Effector memory CD8-positive, alpha-beta T cell (primary cell): ENCODE measurements around the gene STARD13.
"Not testable (repeated sequence)": the region's sequence is repeated elsewhere in the genome, so short reads cannot be mapped to it uniquely, and the experiment has no call there.

Source experiments
- ATAC-seq: fragments of 150-1000 bp; cut with Tn5 transposase; replicated peaks from 2 replicates; pipeline ENCODE4 v1.10.0; 2021; ENCODE audit warnings: mild to moderate bottlenecking, moderate library complexity
- DNase-seq, 3 experiments: peaks; one replicate each; pipeline ENCODE4 v3.0.0; 2021
- H3K27ac Mint-ChIP-seq, 2 donors: one replicate each; pipeline ENCODE4 v1.8.0; 2022; ENCODE audit warnings: mild to moderate bottlenecking in 2 of 2, mixed read lengths in 2 of 2, moderate library complexity in 2 of 2
- H3K27me3 Mint-ChIP-seq, 2 donors: one replicate each; pipeline ENCODE4 v1.8.0; 2022; ENCODE audit warnings: mixed read lengths in 2 of 2
- H3K36me3 Mint-ChIP-seq: one replicate; pipeline ENCODE4 v1.8.0; 2022; ENCODE audit warnings: mild to moderate bottlenecking, moderate library complexity, mixed read lengths; ENCODE audit not compliant: insufficient read depth
- H3K4me1 Mint-ChIP-seq, 2 donors: one replicate each; pipeline ENCODE4 v1.8.0; 2022; ENCODE audit warnings: low read depth in 2 of 2, mixed read lengths in 2 of 2
- H3K4me3 Mint-ChIP-seq, 2 donors: one replicate each; pipeline ENCODE4 v1.8.0; 2022; ENCODE audit warnings: mild to moderate bottlenecking in 2 of 2, mixed read lengths in 2 of 2, moderate library complexity in 2 of 2
- H3K9me3 Mint-ChIP-seq, 2 donors: one replicate each; pipeline ENCODE4 v1.8.0; 2022; ENCODE audit warnings: mixed read lengths in 2 of 2

STARD13 gene

DNA sequence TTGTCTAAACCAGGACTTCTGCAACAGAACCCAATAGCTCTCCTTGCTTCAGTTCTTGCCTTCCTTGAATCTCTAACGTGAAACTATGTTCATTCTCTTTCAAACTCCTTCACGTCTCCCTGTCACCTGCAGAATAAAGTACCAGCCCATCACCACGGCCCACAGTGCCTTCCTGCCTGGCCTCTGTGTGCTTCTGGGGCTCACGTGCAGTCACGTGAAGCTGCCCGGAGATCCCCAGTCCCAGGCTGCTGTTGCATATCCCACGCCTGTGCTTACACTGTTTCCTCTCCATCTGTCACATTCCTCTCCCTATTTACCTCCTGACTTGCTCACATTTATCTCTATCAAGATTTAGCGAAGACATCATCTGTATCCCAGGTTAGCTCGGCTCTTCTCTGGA is 102.8 kb downstream of the STARD13 start:
- H3K4me1 Mint-ChIP-seq = peaks cover 0 to 3% of the 10 kb centered on the region in 2 donors
- no peak overlapping the region for H3K27ac Mint-ChIP-seq
- DNase-seq = no peak
- H3K27me3 Mint-ChIP-seq = peaks cover 29 to 64% of the 10 kb centered on the region in 2 donors
- no peaks in the 10 kb centered on the region for H3K9me3 Mint-ChIP-seq
- H3K4me3 Mint-ChIP-seq = no peak overlapping the region
- no peak for ATAC-seq
- H3K36me3 Mint-ChIP-seq = no peaks in the 10 kb centered on the region

- ATAC-seq (no peak), DNase-seq (no peak)
- no peaks in the 10 kb centered on the region for H3K36me3 Mint-ChIP-seq
- no peak overlapping the region for H3K4me3 Mint-ChIP-seq
- no peak overlapping the region for H3K27ac Mint-ChIP-seq
- no peaks in the 10 kb centered on the region for H3K4me1 Mint-ChIP-seq
- H3K9me3 Mint-ChIP-seq = no peaks in the 10 kb centered on the region
- H3K27me3 Mint-ChIP-seq = peaks cover 29 to 62% of the 10 kb centered on the region in 2 donors
These were observed 104.3 kb downstream of the STARD13 start for GRCh38 chr13:33181264-33181663.

- Mint-ChIP-seq H3K4me3 (no peak overlapping the region), H3K36me3 (no peaks in the 10 kb centered on the region), H3K9me3 (no peaks in the 10 kb centered on the region), H3K27ac (no peak overlapping the region), H3K4me1 (no peaks in the 10 kb centered on the region), H3K27me3 (peaks cover 29 to 52% of the 10 kb centered on the region in 2 donors)
- ATAC-seq (no peak), DNase-seq (no peak)
These were observed 105.3 kb downstream of the STARD13 start for GRCh38 chr13:33180122-33180804.

- Mint-ChIP-seq H3K27me3 (peaks cover 29 to 50% of the 10 kb centered on the region in 2 donors), H3K9me3 (no peaks in the 10 kb centered on the region), H3K4me3 (no peak overlapping the region), H3K27ac (no peak overlapping the region), H3K4me1 (no peaks in the 10 kb centered on the region), H3K36me3 (no peaks in the 10 kb centered on the region)
- ATAC-seq = no peak
- DNase-seq = no peak
These were observed 106.1 kb downstream of the STARD13 start for GRCh38 chr13:33179463-33179862.

DNA sequence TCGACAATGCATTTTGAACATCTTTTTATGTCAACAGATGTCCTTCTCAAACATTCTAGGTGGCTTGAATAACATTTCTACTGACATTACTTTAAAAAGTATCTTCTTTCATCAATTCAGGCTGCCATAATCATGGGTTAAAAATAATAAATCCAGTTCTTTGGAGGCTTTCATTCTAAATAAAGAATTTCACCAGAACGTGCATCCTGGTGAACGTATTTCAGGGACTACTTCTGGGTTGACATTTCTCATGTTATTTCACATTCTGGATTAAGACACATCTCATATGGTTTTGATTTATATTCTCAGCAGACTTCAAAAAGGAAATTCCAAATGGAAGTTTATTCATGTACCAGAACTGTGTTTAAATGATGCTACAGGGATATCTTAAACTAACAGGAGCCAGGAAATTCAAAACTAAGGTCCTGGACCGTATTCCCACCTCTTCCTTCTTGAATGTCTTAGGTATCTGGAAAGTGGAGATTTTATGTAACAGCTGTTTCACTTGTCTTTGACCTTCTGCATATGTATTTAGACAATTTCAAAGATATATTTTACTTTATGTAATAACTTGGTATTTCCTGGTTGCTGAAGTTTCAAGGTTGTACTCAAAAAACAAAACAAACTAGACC is 107.2 kb downstream of the STARD13 start:
- H3K4me3 Mint-ChIP-seq = no peak overlapping the region
- no peaks in the 10 kb centered on the region for H3K36me3 Mint-ChIP-seq
- no peaks in the 10 kb centered on the region for H3K9me3 Mint-ChIP-seq
- ATAC-seq (no peak), DNase-seq (no peak)
- H3K27ac Mint-ChIP-seq = no peak overlapping the region
- peaks cover 24 to 44% of the 10 kb centered on the region in 2 donors for H3K27me3 Mint-ChIP-seq
- H3K4me1 Mint-ChIP-seq = no peaks in the 10 kb centered on the region

DNA sequence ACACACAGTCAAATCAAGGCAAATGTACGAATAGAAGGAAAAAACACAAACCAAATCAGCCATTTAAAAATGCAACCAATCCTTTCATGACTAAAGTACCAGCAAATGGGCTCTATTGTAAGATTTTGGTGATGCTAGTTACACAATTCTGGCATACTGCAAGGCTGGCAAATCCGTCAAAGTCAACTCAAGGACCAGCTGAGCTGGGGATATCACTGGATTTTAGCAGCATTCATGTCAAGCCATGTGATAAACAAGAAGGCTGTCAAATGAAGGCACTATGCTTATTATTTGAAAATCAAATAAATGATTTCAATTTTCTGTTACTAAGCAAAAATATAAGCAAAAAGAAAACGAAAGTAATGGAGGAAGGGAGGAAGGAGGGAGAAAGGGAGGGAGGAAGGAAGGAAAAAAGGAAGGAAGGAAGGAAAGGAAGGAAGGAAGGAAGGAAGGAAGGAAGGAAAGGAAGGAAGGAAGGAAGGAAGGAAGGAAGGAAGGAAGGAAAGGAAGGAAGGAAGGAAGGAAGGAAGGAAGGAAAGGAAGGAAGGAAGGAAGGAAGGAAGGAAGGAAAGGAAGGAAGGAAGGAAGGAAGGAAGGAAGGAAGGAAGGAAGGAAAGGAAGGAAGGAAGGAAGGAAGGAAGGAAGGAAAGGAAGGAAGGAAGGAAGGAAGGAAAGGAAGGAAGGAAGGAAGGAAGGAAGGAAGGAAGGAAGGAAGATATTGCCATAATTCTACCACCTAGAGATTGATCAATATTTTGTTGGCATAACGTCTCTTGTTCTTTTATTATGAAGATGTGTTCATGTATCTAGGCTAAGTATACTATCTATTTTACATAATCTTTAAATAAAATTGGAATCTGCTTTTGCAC is 108.0 kb downstream of the STARD13 start:
- DNase-seq, H3K27ac Mint-ChIP-seq, H3K36me3 Mint-ChIP-seq, ATAC-seq, H3K4me3 Mint-ChIP-seq, H3K9me3 Mint-ChIP-seq, H3K4me1 Mint-ChIP-seq: not testable (repeated sequence)
- H3K27me3 Mint-ChIP-seq = peaks cover 18 to 37% of the 10 kb centered on the region in 2 donors

GRCh38 chr13:33176526-33176925 is 109.0 kb downstream of the STARD13 start:
- peaks cover 14 to 26% of the 10 kb centered on the region in 2 donors for H3K27me3 Mint-ChIP-seq
- no peak for DNase-seq
- no peak for ATAC-seq
- no peak overlapping the region for H3K4me3 Mint-ChIP-seq
- H3K4me1 Mint-ChIP-seq = no peaks in the 10 kb centered on the region
- H3K36me3 Mint-ChIP-seq = no peaks in the 10 kb centered on the region
- H3K9me3 Mint-ChIP-seq = no peaks in the 10 kb centered on the region
- H3K27ac Mint-ChIP-seq = no peak overlapping the region

DNA sequence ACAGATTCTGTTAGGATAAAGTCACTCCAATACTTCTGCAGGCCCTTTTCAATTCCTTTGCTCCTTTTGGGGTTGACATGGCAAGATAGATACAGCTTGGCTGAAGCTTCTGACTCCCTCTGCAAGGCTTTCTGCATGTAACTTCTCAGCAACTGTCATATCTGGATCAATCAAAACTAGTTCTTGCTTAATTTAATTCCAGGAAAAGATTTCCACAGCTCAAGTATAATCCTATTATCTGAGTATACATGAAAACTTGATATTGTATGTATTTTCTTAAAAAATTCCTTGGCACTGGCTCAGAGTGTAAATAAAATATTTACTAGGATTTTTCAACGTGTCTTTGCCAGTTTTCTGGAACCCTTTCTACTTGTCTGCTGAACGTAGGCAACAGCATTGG is 109.6 kb downstream of the STARD13 start:
- Mint-ChIP-seq H3K36me3 (no peaks in the 10 kb centered on the region), H3K4me1 (no peaks in the 10 kb centered on the region), H3K27ac (no peak overlapping the region), H3K9me3 (no peaks in the 10 kb centered on the region), H3K4me3 (no peak overlapping the region), H3K27me3 (peaks cover 13 to 24% of the 10 kb centered on the region in 2 donors)
- ATAC-seq = no peak
- no peak for DNase-seq

- H3K27me3 Mint-ChIP-seq = peaks cover 2 to 15% of the 10 kb centered on the region in 2 donors
- H3K4me3 Mint-ChIP-seq = no peak overlapping the region
- no peak overlapping the region for H3K27ac Mint-ChIP-seq
- no peaks in the 10 kb centered on the region for H3K9me3 Mint-ChIP-seq
- ATAC-seq (no peak), DNase-seq (no peak)
- no peaks in the 10 kb centered on the region for H3K4me1 Mint-ChIP-seq
- no peaks in the 10 kb centered on the region for H3K36me3 Mint-ChIP-seq
These were observed 110.6 kb downstream of the STARD13 start for GRCh38 chr13:33174931-33175330.

DNA sequence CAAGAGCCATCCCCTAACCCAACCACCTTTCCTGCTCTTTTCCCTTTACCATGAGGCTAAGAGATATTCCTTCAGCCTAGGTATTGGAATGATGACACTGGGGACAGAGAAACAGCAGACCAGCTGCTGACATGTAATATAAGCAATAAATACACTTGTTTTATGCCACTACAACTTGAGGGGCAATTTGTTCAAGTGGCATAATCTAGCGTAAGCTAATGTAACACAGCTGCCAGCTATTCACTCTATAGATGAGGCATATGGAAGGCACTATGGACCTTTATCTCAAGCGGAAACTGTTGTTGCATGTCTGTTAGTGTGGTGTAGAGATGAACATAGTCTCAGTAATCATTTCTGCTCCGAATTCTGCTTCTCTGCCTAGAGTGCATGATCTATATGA is 111.1 kb downstream of the STARD13 start:
- peaks cover 0 to 15% of the 10 kb centered on the region in 2 donors for H3K27me3 Mint-ChIP-seq
- no peak overlapping the region for H3K27ac Mint-ChIP-seq
- no peaks in the 10 kb centered on the region for H3K4me1 Mint-ChIP-seq
- no peaks in the 10 kb centered on the region for H3K36me3 Mint-ChIP-seq
- H3K9me3 Mint-ChIP-seq = no peaks in the 10 kb centered on the region
- no peak for ATAC-seq
- no peak overlapping the region for H3K4me3 Mint-ChIP-seq
- no peak for DNase-seq

DNA sequence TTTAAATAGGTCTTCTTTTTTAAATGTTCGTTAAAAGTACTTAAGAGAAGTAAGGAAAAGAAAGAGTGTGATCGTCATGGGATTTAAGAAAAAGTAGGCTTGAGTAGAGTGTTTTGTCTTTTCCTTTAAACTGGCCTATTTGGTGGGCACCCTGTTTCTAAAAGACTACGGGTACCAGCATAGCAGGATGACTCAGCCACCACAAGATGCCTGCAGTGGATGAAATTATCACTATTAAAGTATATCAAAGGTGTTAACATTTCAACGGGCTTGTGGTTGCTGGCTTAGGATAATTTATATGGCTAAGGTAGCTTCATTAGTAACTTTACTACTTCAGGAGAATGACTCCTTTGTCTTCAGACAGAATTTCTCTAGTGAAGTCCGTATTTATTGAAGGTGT is 112.6 kb downstream of the STARD13 start:
- no peak overlapping the region for H3K4me3 Mint-ChIP-seq

GRCh38 chr13:33172400-33172799 is 113.2 kb downstream of the STARD13 start:
- ATAC-seq = no peak
- no peak for DNase-seq
- Mint-ChIP-seq H3K27ac (no peak overlapping the region), H3K4me1 (no peaks in the 10 kb centered on the region), H3K9me3 (no peaks in the 10 kb centered on the region), H3K4me3 (no peak overlapping the region), H3K27me3 (peaks cover 0 to 18% of the 10 kb centered on the region in 2 donors), H3K36me3 (no peaks in the 10 kb centered on the region)

More for the DNA sequence above, 112.6 kb downstream of the STARD13 start:
- no peak for ATAC-seq
- no peak for DNase-seq
- no peaks in the 10 kb centered on the region for H3K36me3 Mint-ChIP-seq
- H3K27me3 Mint-ChIP-seq = peaks cover 0 to 18% of the 10 kb centered on the region in 2 donors
- H3K27ac Mint-ChIP-seq = no peak overlapping the region
- H3K9me3 Mint-ChIP-seq = no peaks in the 10 kb centered on the region
- H3K4me1 Mint-ChIP-seq = no peaks in the 10 kb centered on the region

- Mint-ChIP-seq H3K4me3 (no peak overlapping the region), H3K27me3 (peaks cover 0 to 14% of the 10 kb centered on the region in 2 donors), H3K4me1 (no peaks in the 10 kb centered on the region), H3K9me3 (no peaks in the 10 kb centered on the region), H3K36me3 (no peaks in the 10 kb centered on the region), H3K27ac (no peak overlapping the region)
- DNase-seq (no peak), ATAC-seq (no peak)
These were observed 116.1 kb downstream of the STARD13 start for GRCh38 chr13:33169273-33169980.
